ENCODE measurements around the gene ZNF649. TPM values are rescaled to one million over a fixed set of nuclear protein-coding genes. Genes with fewer than 3 reads are reported as not detected.

The ZNF649 gene
- total and polyA plus RNA-seq, 7 donors: 2.9 to 6.0 (median 4.8) TPM

DNA sequence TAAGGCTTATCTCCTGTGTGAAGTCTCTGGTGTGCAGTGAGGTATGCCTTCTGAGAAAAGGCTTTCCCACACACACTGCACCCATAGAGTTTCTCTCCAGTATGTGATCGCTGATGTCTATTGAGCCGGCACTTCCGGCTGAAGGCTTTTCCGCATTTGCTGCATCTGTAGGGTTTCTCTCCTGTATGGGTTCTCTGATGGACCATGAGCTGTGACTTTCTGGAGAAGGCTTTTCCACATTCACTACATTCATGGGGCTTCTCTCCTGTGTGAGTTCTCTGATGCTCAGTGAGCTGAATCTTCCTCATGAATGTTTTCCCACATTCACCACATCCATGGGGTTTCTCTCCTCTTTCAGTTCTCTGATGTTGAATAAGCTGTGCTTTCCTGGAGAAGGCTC lies 31.7 kb downstream of the ZNF649 start:
- intact Hi-C loops (cut with DNase I): no loop called here
- WGBS, 3 donors: 98 to 99% (median 98%) methylated on average over 4 of the region's 4 CpGs
- peaks cover 37 to 57% of the 10 kb centered on the region in 2 donors for H3K36me3 ChIP-seq (ENCODE audit: insufficient read depth in 1 of 2, low read depth in 1 of 2)
- DNase-seq (no peak), ATAC-seq (no peak)
- no peaks in the 10 kb centered on the region for H3K4me1 ChIP-seq
- peaks cover 59% of the 10 kb centered on the region for H3K9me3 ChIP-seq
- H3K27ac ChIP-seq: no peak overlapping the region
- no peaks in the 10 kb centered on the region for H3K27me3 ChIP-seq (ENCODE audit: insufficient read depth in 3 of 3, low read length in 2 of 3)
- no peak overlapping the region for H3K4me3 ChIP-seq
- TF ChIP-seq, protein P1, sequence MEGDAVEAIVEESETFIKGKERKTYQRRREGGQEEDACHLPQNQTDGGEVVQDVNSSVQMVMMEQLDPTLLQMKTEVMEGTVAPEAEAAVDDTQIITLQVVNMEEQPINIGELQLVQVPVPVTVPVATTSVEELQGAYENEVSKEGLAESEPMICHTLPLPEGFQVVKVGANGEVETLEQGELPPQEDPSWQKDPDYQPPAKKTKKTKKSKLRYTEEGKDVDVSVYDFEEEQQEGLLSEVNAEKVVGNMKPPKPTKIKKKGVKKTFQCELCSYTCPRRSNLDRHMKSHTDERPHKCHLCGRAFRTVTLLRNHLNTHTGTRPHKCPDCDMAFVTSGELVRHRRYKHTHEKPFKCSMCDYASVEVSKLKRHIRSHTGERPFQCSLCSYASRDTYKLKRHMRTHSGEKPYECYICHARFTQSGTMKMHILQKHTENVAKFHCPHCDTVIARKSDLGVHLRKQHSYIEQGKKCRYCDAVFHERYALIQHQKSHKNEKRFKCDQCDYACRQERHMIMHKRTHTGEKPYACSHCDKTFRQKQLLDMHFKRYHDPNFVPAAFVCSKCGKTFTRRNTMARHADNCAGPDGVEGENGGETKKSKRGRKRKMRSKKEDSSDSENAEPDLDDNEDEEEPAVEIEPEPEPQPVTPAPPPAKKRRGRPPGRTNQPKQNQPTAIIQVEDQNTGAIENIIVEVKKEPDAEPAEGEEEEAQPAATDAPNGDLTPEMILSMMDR (IDR thresholded peaks at IDR 0.05): no peak

DNA sequence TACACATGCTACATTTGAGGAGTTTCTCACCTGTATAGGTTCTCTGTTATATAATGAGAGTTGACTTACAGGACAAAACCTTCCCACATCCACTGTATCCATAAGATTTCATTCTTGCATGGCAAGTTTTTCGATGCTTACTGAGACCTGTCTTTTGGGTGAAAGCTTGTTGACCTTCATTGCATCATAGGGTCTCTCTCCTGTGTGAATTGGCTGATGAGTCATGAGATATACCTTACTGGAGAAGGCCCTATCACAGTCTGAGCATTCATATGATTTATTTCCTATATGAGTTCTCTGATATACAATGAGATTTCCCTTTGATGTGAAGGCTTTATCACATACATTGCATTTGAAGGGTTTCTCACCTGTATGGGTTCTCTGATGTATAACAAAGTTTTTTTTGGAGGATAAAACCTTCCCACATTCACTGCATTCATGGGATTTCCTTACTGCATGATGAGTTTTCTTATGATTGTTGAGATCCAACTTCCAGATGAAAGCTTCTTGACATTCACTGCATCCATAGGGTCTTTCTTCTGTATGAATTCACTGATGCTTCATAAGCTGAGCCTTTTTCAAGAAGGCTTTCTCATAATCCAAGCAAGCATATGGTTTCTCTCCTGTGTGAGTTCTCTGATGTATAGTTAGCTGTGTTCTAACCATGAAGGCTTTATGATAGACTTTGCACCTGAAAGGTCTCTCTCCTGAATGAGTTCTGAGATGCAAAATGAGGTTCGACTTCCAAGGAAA lies 42.8 kb downstream of the ZNF649 start:
- Histone ChIP-seq H3K36me3 (ENCODE audit: insufficient read depth in 1 of 2, low read depth in 1 of 2) (peaks cover 0 to 3% of the 10 kb centered on the region in 2 donors), H3K27me3 (ENCODE audit: insufficient read depth in 3 of 3, low read length in 2 of 3) (no peaks in the 10 kb centered on the region), H3K27ac (no peak overlapping the region), H3K4me1 (no peaks in the 10 kb centered on the region), H3K4me3 (no peak overlapping the region), H3K9me3 (peaks cover 96% of the 10 kb centered on the region)
- TF ChIP-seq, protein P1 (IDR thresholded peaks at IDR 0.05): no peak
- WGBS, 3 donors: 97 to 99% (median 98%) methylated on average over 2 of the region's 2 CpGs
- intact Hi-C loops (cut with DNase I): no loop called here
- no peak for DNase-seq
- ATAC-seq: no peak

Other genes with a start within 250 kb of the ZNF649 start
- gene SPACA6, start 211.7 kb downstream of the ZNF649 start, total RNA-seq: 1 to 10 TPM; 2.9 to 4.2 (median 3.5) TPM
- gene SPACA6, start 211.7 kb downstream of the ZNF649 start, polyA plus RNA-seq: 1 to 10 TPM; 1.5 to 5.2 (median 2.1) TPM
- gene HAS1, start 181.0 kb downstream of the ZNF649 start, total RNA-seq: under 1 TPM in 2 of 4 donors, not detected in 2; 0.32 to 0.46 TPM
- gene HAS1, start 181.0 kb downstream of the ZNF649 start, polyA plus RNA-seq: under 1 TPM; 0.04 to 0.25 (median 0.04) TPM
- 1 to 10 TPM; 1.5 to 6.7 (median 3.5) TPM for gene FPR1, start 153.1 kb downstream of the ZNF649 start, total RNA-seq
- gene FPR1, start 153.1 kb downstream of the ZNF649 start, polyA plus RNA-seq: 1 to 10 TPM in 1 of 3 donors, under 1 TPM in 2; 0.45 to 2.1 (median 0.55) TPM
- gene FPR2, start 143.8 kb downstream of the ZNF649 start, total RNA-seq: under 1 TPM; 0.30 to 0.98 (median 0.68) TPM
- under 1 TPM; 0.06 to 0.21 (median 0.08) TPM for gene FPR2, start 143.8 kb downstream of the ZNF649 start, polyA plus RNA-seq
- gene FPR3, start 109.9 kb downstream of the ZNF649 start, total RNA-seq: 1 to 10 TPM; 1.2 to 2.3 (median 1.8) TPM
- under 1 TPM; 0.27 to 0.66 (median 0.32) TPM for gene FPR3, start 109.9 kb downstream of the ZNF649 start, polyA plus RNA-seq
- gene ZNF577, start 17.1 kb downstream of the ZNF649 start, total RNA-seq: 1 to 10 TPM; 3.9 to 9.1 (median 5.3) TPM
- 10 to 100 TPM in 1 of 3 donors, 1 to 10 TPM in 2; 3.1 to 10.4 (median 5.1) TPM for gene ZNF577, start 17.1 kb downstream of the ZNF649 start, polyA plus RNA-seq
- 1 to 10 TPM; 1.7 to 3.6 (median 2.3) TPM for gene ZNF613, start 22.5 kb upstream of the ZNF649 start, total RNA-seq
- 1 to 10 TPM; 1.7 to 4.5 (median 2.3) TPM for gene ZNF613, start 22.5 kb upstream of the ZNF649 start, polyA plus RNA-seq
- gene ZNF350, start 81.8 kb upstream of the ZNF649 start, total RNA-seq: 1 to 10 TPM; 2.9 to 7.2 (median 4.9) TPM
- 10 to 100 TPM in 1 of 3 donors, 1 to 10 TPM in 2; 3.5 to 12.7 (median 7.2) TPM for gene ZNF350, start 81.8 kb upstream of the ZNF649 start, polyA plus RNA-seq
- gene ZNF615, start 103.2 kb upstream of the ZNF649 start, total RNA-seq: 1 to 10 TPM; 4.5 to 7.4 (median 5.2) TPM
- 1 to 10 TPM; 1.5 to 8.2 (median 3.3) TPM for gene ZNF615, start 103.2 kb upstream of the ZNF649 start, polyA plus RNA-seq
- gene ZNF614, start 123.4 kb upstream of the ZNF649 start, total RNA-seq: 1 to 10 TPM; 3.8 to 6.2 (median 4.5) TPM
- 1 to 10 TPM; 3.3 to 7.7 (median 3.4) TPM for gene ZNF614, start 123.4 kb upstream of the ZNF649 start, polyA plus RNA-seq
- gene ZNF432, start 143.8 kb upstream of the ZNF649 start, total RNA-seq: 1 to 10 TPM; 3.1 to 6.4 (median 4.5) TPM
- 1 to 10 TPM; 3.4 to 6.6 (median 4.2) TPM for gene ZNF432, start 143.8 kb upstream of the ZNF649 start, polyA plus RNA-seq
- gene ZNF841, start 190.7 kb upstream of the ZNF649 start, total RNA-seq: 1 to 10 TPM; 3.0 to 4.4 (median 3.2) TPM
- 1 to 10 TPM; 1.2 to 4.3 (median 2.2) TPM for gene ZNF841, start 190.7 kb upstream of the ZNF649 start, polyA plus RNA-seq
- 1 to 10 TPM; 1.8 to 6.2 (median 3.8) TPM for gene ZNF616, start 234.9 kb upstream of the ZNF649 start, total RNA-seq
- gene ZNF616, start 234.9 kb upstream of the ZNF649 start, polyA plus RNA-seq: 1 to 10 TPM; 1.5 to 4.8 (median 2.2) TPM